ENCODE results near the gene RRP12. TPM values are rescaled to one million over a fixed set of nuclear protein-coding genes. Genes with fewer than 3 reads are reported as not detected.

Gene RRP12
- total RNA-seq, 1 experiment from 2014 or later: 86.7 TPM

GRCh38 chr10:97363071-97363470 lies 38.1 kb downstream of the RRP12 start:
- ChIA-PET CTCF (interaction anchor here (0.7 kb wide), 1 partner anchor 32 kb away, joined by 3 read pairs; no protein-coding TSS in a partner anchor), POLR2A (no interaction called here)
- H3K4me1 Mint-ChIP-seq (ENCODE audit: insufficient read depth, unreplicated experiment): no peaks in the 10 kb centered on the region
- no peak for DNase-seq (ENCODE audit: unreplicated experiment)
- BruUV-seq (replicated peaks): no TSS peak
- H3K9me3 Mint-ChIP-seq (ENCODE audit: unreplicated experiment): no peaks in the 10 kb centered on the region
- TF ChIP-seq CTCF (IDR thresholded peaks at IDR 0.05; ENCODE audit: unreplicated experiment): no peak
- no peaks in the 10 kb centered on the region for H3K27me3 Mint-ChIP-seq (ENCODE audit: insufficient read depth, unreplicated experiment)
- no peak overlapping the region for H3K27ac Mint-ChIP-seq (ENCODE audit: low read depth, unreplicated experiment)
- no peak overlapping the region for H3K4me3 Mint-ChIP-seq (ENCODE audit: unreplicated experiment)
- peaks cover 62% of the 10 kb centered on the region for H3K36me3 Mint-ChIP-seq (ENCODE audit: insufficient read depth, unreplicated experiment)
- intact Hi-C loops (cut with micrococcal nuclease): no loop called here

GRCh38 chr10:97362310-97363033 lies 38.7 kb downstream of the RRP12 start:
- CTCF ChIA-PET: interaction anchor here (0.6 to 1.0 kb wide), 2 partner anchors 14 to 185 kb away, joined by 3 read pairs; no protein-coding TSS in a partner anchor
- intact Hi-C loops (cut with micrococcal nuclease): no loop called here
- no peak overlapping the region for H3K27ac Mint-ChIP-seq (ENCODE audit: low read depth, unreplicated experiment)

GRCh38 chr10:97361537-97361901 lies 39.6 kb downstream of the RRP12 start:
- BruUV-seq (replicated peaks): no TSS peak
- H3K9me3 Mint-ChIP-seq (ENCODE audit: unreplicated experiment): no peaks in the 10 kb centered on the region
- no peaks in the 10 kb centered on the region for H3K27me3 Mint-ChIP-seq (ENCODE audit: insufficient read depth, unreplicated experiment)
- H3K4me3 Mint-ChIP-seq (ENCODE audit: unreplicated experiment): no peak overlapping the region
- no peak for TF ChIP-seq CTCF (IDR thresholded peaks at IDR 0.05; ENCODE audit: unreplicated experiment)
- intact Hi-C loops (cut with micrococcal nuclease): no loop called here
- CTCF ChIA-PET: interaction anchor here (0.6 to 1.0 kb wide), 3 partner anchors 15 to 186 kb away, joined by 3 read pairs; no protein-coding TSS in a partner anchor
- no peak overlapping the region for H3K27ac Mint-ChIP-seq (ENCODE audit: low read depth, unreplicated experiment)
- POLR2A ChIA-PET: no interaction called here
- DNase-seq (ENCODE audit: unreplicated experiment): no peak
- H3K4me1 Mint-ChIP-seq (ENCODE audit: insufficient read depth, unreplicated experiment): no peaks in the 10 kb centered on the region
- H3K36me3 Mint-ChIP-seq (ENCODE audit: insufficient read depth, unreplicated experiment): peaks cover 62% of the 10 kb centered on the region

More at GRCh38 chr10:97362310-97363033, 38.7 kb downstream of the RRP12 start:
- Mint-ChIP-seq H3K27me3 (ENCODE audit: insufficient read depth, unreplicated experiment) (no peaks in the 10 kb centered on the region), H3K4me3 (ENCODE audit: unreplicated experiment) (no peak overlapping the region), H3K4me1 (ENCODE audit: insufficient read depth, unreplicated experiment) (no peaks in the 10 kb centered on the region), H3K9me3 (ENCODE audit: unreplicated experiment) (no peaks in the 10 kb centered on the region), H3K36me3 (ENCODE audit: insufficient read depth, unreplicated experiment) (peaks cover 62% of the 10 kb centered on the region)
- no peak for TF ChIP-seq CTCF (IDR thresholded peaks at IDR 0.05; ENCODE audit: unreplicated experiment)
- no TSS peak for BruUV-seq (replicated peaks)
- no peak for DNase-seq (ENCODE audit: unreplicated experiment)
- POLR2A ChIA-PET: no interaction called here

- no peak for TF ChIP-seq CTCF (IDR thresholded peaks at IDR 0.05; ENCODE audit: unreplicated experiment)
- Mint-ChIP-seq H3K4me3 (ENCODE audit: unreplicated experiment) (no peak overlapping the region), H3K9me3 (ENCODE audit: unreplicated experiment) (no peaks in the 10 kb centered on the region), H3K27ac (ENCODE audit: low read depth, unreplicated experiment) (no peak overlapping the region), H3K27me3 (ENCODE audit: insufficient read depth, unreplicated experiment) (no peaks in the 10 kb centered on the region), H3K4me1 (ENCODE audit: insufficient read depth, unreplicated experiment) (no peaks in the 10 kb centered on the region), H3K36me3 (ENCODE audit: insufficient read depth, unreplicated experiment) (peaks cover 62% of the 10 kb centered on the region)
- intact Hi-C loops (cut with micrococcal nuclease): no loop called here
- ChIA-PET POLR2A (interaction anchor here (0.5 kb wide), 1 partner anchor 100 kb away, joined by 3 read pairs; no protein-coding TSS in a partner anchor), CTCF (interaction anchor here (1.0 kb wide), 1 partner anchor 16 kb away, joined by 3 read pairs; no protein-coding TSS in a partner anchor)
- BruUV-seq (replicated peaks): no TSS peak
- no peak for DNase-seq (ENCODE audit: unreplicated experiment)
Observed at GRCh38 chr10:97360705-97361536, 40.2 kb downstream of the RRP12 start.

Measured in MCF 10A (cell line).